A549 (cell line): Measurements from ENCODE around the gene IER5L. TPM values are rescaled to one million over a fixed set of nuclear protein-coding genes. Genes with fewer than 3 reads are reported as not detected.

ENCODE experiments used
- ATAC-seq, 2 experiments: fragments of 200-7000 bp in 1 of 2; fragments of >200 bp in 1 of 2; cut with Nextera tagmentation in 1 of 2; cut with Tn5 transposase in 1 of 2; 3 replicates each; pipeline versions ENCODE4 v1.8.0 to v1.9.1; 2018 to 2020; ENCODE audit warnings: mild to moderate bottlenecking in 1 of 2, moderate library complexity in 1 of 2
- CTCF ChIA-PET: fragments of 300-600 bp; sonication (Branson Sonifier 250); formaldehyde crosslinking; extraction: SDS; loops from one replicate; lab custom pipeline; 2021; ENCODE audit warnings: antibody characterized with exemption, inconsistent platforms; lab: Yijun Ruan, JAX
- POLR2A ChIA-PET: fragments of 350-600 bp; formaldehyde crosslinking; extraction: SDS; loops from one replicate; lab custom pipeline; 2021; ENCODE audit warnings: antibody characterized with exemption, inconsistent platforms; lab: Yijun Ruan, JAX
- DNase-seq, 2 experiments: peaks; one replicate each; pipeline versions ENCODE4 v3.0.0 to v3.0.0-alpha.2; 2011 to 2016; ENCODE audit warnings: low read depth in 1 of 2, low spot score in 1 of 2
- FAIRE-seq: peaks from 2 replicates; lab custom pipeline; 2011; peaks lifted over from hg19 to GRCh38; lab: Jason Lieb, UNC
- H3K27ac ChIP-seq, 2 experiments: fragments of >200 bp; sonication (Bioruptor Twin); formaldehyde crosslinking; 3 replicates each; pipeline ENCODE4 v1.5.1; 2016 to 2017
- H3K4me1 ChIP-seq: fragments of >200 bp; sonication (Bioruptor Twin); formaldehyde crosslinking; 3 replicates; pipeline ENCODE4 v1.6.1; 2016
- H3K4me2 ChIP-seq: fragments of >200 bp; sonication (Bioruptor Twin); formaldehyde crosslinking; 3 replicates; pipeline ENCODE4 v1.6.1; 2016
- H3K4me3 ChIP-seq: fragments of >200 bp; sonication (Bioruptor Twin); formaldehyde crosslinking; 3 replicates; pipeline ENCODE4 v1.5.1; 2016
- H3K9me3 ChIP-seq: fragments of >200 bp; sonication (Bioruptor Twin); formaldehyde crosslinking; 3 replicates; pipeline ENCODE4 v1.6.1; 2016
- CHD2 ChIP-seq: fragments of 150-350 bp; IDR thresholded peaks from 2 replicates; pipeline ENCODE4 v1.6.1; 2014; ENCODE audit warnings: low read length; ENCODE audit not compliant: partially characterized antibody
- CTCF ChIP-seq: fragments of >200 bp; sonication (Bioruptor Twin); formaldehyde crosslinking; IDR thresholded peaks from 3 replicates; pipeline ENCODE4 v1.5.1; 2016
- FOSB ChIP-seq: fragments of 250-450 bp; sonication (Bioruptor Pico); IDR thresholded peaks from 2 replicates; pipeline ENCODE4 v1.5.0; 2020; ENCODE audit warnings: mild to moderate bottlenecking, moderate library complexity
- HDAC2 ChIP-seq: fragments of 200-600 bp; sonication (generic); IDR thresholded peaks from 2 replicates; pipeline ENCODE4 v1.6.1; 2016
- HEYL ChIP-seq: fragments of 250-450 bp; sonication (Bioruptor Pico); IDR thresholded peaks from 2 replicates; pipeline ENCODE4 v1.8.0; 2021; ENCODE audit warnings: mild to moderate bottlenecking, moderate library complexity
- HMGXB4 ChIP-seq: fragments of 250-450 bp; sonication (Bioruptor Pico); IDR thresholded peaks from 2 replicates; pipeline ENCODE4 v1.5.0; 2021; ENCODE audit warnings: mild to moderate bottlenecking, moderate library complexity, borderline replicate concordance
- MAX ChIP-seq: IDR thresholded peaks from 2 replicates; pipeline ENCODE4 v1.6.1; 2012
- NR3C1 ChIP-seq: fragments of >200 bp; sonication (Bioruptor Twin); formaldehyde crosslinking; IDR thresholded peaks from 3 replicates; pipeline ENCODE4 v1.6.1; 2017
- PHF8 ChIP-seq: fragments of 200-600 bp; sonication (generic); IDR thresholded peaks from 2 replicates; pipeline ENCODE4 v1.6.1; 2016; ENCODE audit warnings: low read depth, mild to moderate bottlenecking, antibody characterized with exemption, moderate library complexity, borderline replicate concordance
- RAD21 ChIP-seq, 2 experiments: fragments of >200 bp in 1 of 2; sonication (Bioruptor Twin) in 1 of 2; formaldehyde crosslinking in 1 of 2; IDR thresholded peaks in 1 of 2; conservative IDR thresholded peaks in 1 of 2; 2 replicates in 1 of 2; 3 replicates in 1 of 2; pipeline ENCODE4 v1.6.1; 2012 to 2018; ENCODE audit warnings: inconsistent platforms in 1 of 2
- REST ChIP-seq: fragments of 200-600 bp; sonication (generic); IDR thresholded peaks from 2 replicates; pipeline ENCODE4 v1.6.1; 2016; ENCODE audit warnings: antibody characterized with exemption, mild to moderate bottlenecking, moderate library complexity
- SMC3 ChIP-seq: fragments of >200 bp; sonication (Bioruptor Twin); formaldehyde crosslinking; IDR thresholded peaks from 3 replicates; pipeline ENCODE4 v1.6.1; 2018; ENCODE audit warnings: inconsistent platforms
- USF2 ChIP-seq: fragments of 450-650 bp; IDR thresholded peaks from 2 replicates; pipeline ENCODE4 v1.6.1; 2014; ENCODE audit warnings: antibody characterized with exemption
- WGBS: methylation state at CpG from one replicate; pipeline ENCODE4 v1.1.6; 2017; ENCODE audit errors: missing lambda C conversion rate; 5-methylcytosine and 5-hydroxymethylcytosine counted together
- polyA plus RNA-seq, 4 experiments: library from polyadenylated mRNA; depleted of rRNA in 3 of 4; stranded (reverse); fragments of >200 nt; fragmentation: RNase III in 1 of 4; extraction: RNeasy Plus Mini Kit Qiagen cat#74134 plus additional on column Dnase treatment in 1 of 4; gene quantifications; 2 replicates in 3 of 4; 3 replicates in 1 of 4; pipeline ENCODE4 v1.2.3, GENCODE V29; 2011 to 2017

The IER5L gene
- polyA plus RNA-seq, 2 of the 4 experiments (the other 2 are of a cell fraction), result 25.1 to 67.5 TPM

GRCh38 chr9:129206401-129206800, 28.3 kb upstream of the IER5L start:
- 48% methylated on average over 2 of the region's 2 CpGs for WGBS
- Histone ChIP-seq H3K4me2 (no peak overlapping the region), H3K4me3 (no peak overlapping the region), H3K4me1 (peaks cover 9% of the 10 kb centered on the region; the same call in 2 of the 3 replicates), H3K27ac (no peak overlapping the region), H3K9me3 (no peaks in the 10 kb centered on the region)
- DNase-seq, result no peak
- ChIA-PET POLR2A (no interaction called here), CTCF (no interaction called here)
- ATAC-seq, result no peak
- FAIRE-seq, result no peak
- TF ChIP-seq USF2 (peak; percentile 30; the same call in 1 of the 2 replicates), HEYL (no peak)

- DNase-seq (no peak), FAIRE-seq (no peak), ATAC-seq (no peak)
- 94% methylated on average over 7 of the region's 7 CpGs for WGBS
- no peak overlapping the region for H3K4me3 ChIP-seq
- ChIA-PET POLR2A (no interaction called here), CTCF (no interaction called here)
- TF ChIP-seq FOSB (no peak), MAX (no peak), CHD2 (no peak), HMGXB4 (CRISPR knock-in tag) (no peak), PHF8 (no peak), RAD21 (conservative IDR thresholded peaks at IDR 0.05 in 1 of 2, IDR thresholded peaks at IDR 0.05 in 1 of 2) (no peak), HDAC2 (no peak), REST (no peak)
- no peaks in the 10 kb centered on the region for H3K9me3 ChIP-seq
- no peak overlapping the region for H3K4me2 ChIP-seq
- H3K27ac ChIP-seq, result no peak overlapping the region
- peaks cover 9% of the 10 kb centered on the region; the same call in 2 of the 3 replicates for H3K4me1 ChIP-seq
Measured at GRCh38 chr9:129204840-129205239, 26.8 kb upstream of the IER5L start.

- no peak for ATAC-seq
- POLR2A ChIA-PET, result no interaction called here
Measured at GRCh38 chr9:129203556-129203909, 25.5 kb upstream of the IER5L start.

More at GRCh38 chr9:129203556-129203909, 25.5 kb upstream of the IER5L start:
- Histone ChIP-seq H3K27ac (peak overlapping the region; percentile 95 to 96), H3K4me2 (peak overlapping the region; percentile 97), H3K4me3 (peak overlapping the region; percentile 56), H3K9me3 (no peaks in the 10 kb centered on the region), H3K4me1 (peaks cover 9% of the 10 kb centered on the region; the same call in 2 of the 3 replicates)
- FAIRE-seq (no peak), DNase-seq (no peak)
- CTCF ChIA-PET, result no interaction called here
- WGBS, result 69% methylated on average over 11 of the region's 11 CpGs
- TF ChIP-seq CTCF, result no peak
- TF ChIP-seq NR3C1, result no peak
- TF ChIP-seq SMC3, result no peak
